HepG2 (cell line): ENCODE measurements around the gene RGP1. TPM values are rescaled to one million over a fixed set of nuclear protein-coding genes. Genes with fewer than 3 reads are reported as not detected.

Experiments used
- CEBPG ChIP-seq: IDR thresholded peaks from 2 replicates; pipeline ENCODE4 v1.6.1; 2016
- E2F2 ChIP-seq: sonication (generic); formaldehyde crosslinking; IDR thresholded peaks from 2 replicates; pipeline ENCODE4 v1.4.0; 2020; ENCODE audit warnings: missing genetic modification reagents, borderline replicate concordance
- IRF9 ChIP-seq: sonication (generic); formaldehyde crosslinking; IDR thresholded peaks from 2 replicates; pipeline ENCODE4 v1.8.0; 2022; ENCODE audit warnings: missing genetic modification reagents, mild to moderate bottlenecking, borderline replicate concordance
- ISL2 ChIP-seq: sonication (generic); formaldehyde crosslinking; IDR thresholded peaks from 2 replicates; pipeline ENCODE4 v1.5.0; 2020; ENCODE audit warnings: missing genetic modification reagents
- KAT8 ChIP-seq: IDR thresholded peaks from 2 replicates; pipeline ENCODE4 v1.6.1; 2016; ENCODE audit warnings: missing genetic modification reagents, missing compliant biosample characterization
- KLF6 ChIP-seq: IDR thresholded peaks from 2 replicates; pipeline ENCODE4 v1.8.0; 2016; ENCODE audit warnings: missing biosample characterization, missing genetic modification reagents
- MXI1 ChIP-seq: IDR thresholded peaks from 3 replicates; pipeline ENCODE4 v1.6.1; 2012; ENCODE audit warnings: low read depth, low read length, inconsistent platforms, borderline replicate concordance
- NR3C1 ChIP-seq: sonication (generic); formaldehyde crosslinking; IDR thresholded peaks from 2 replicates; pipeline ENCODE4 v1.4.0; 2020; ENCODE audit warnings: missing genetic modification reagents
- SAP130 ChIP-seq: IDR thresholded peaks from 2 replicates; pipeline ENCODE4 v1.6.1; 2016; ENCODE audit warnings: low read depth
- TARDBP ChIP-seq: sonication (generic); formaldehyde crosslinking; IDR thresholded peaks from 2 replicates; pipeline ENCODE4 v1.8.0; 2022; ENCODE audit warnings: mild to moderate bottlenecking, missing genetic modification reagents
- THAP7 ChIP-seq: sonication (generic); formaldehyde crosslinking; IDR thresholded peaks from 2 replicates; pipeline ENCODE4 v1.8.1; 2023; ENCODE audit warnings: mild to moderate bottlenecking, missing genetic modification reagents
- ZNF18 ChIP-seq: sonication (generic); formaldehyde crosslinking; IDR thresholded peaks from 2 replicates; pipeline ENCODE4 v1.8.0; 2022; ENCODE audit warnings: mild to moderate bottlenecking, missing genetic modification reagents; ENCODE audit not compliant: insufficient replicate concordance
- ZNF205 ChIP-seq: IDR thresholded peaks from 2 replicates; pipeline ENCODE4 v1.6.1; 2018; ENCODE audit warnings: missing biosample characterization, missing genetic modification reagents
- ZNF34 ChIP-seq: sonication (generic); formaldehyde crosslinking; IDR thresholded peaks from 2 replicates; pipeline ENCODE4 v1.4.0; 2020; ENCODE audit warnings: mild to moderate bottlenecking, missing genetic modification reagents, borderline replicate concordance
- ZNF451 ChIP-seq: sonication (generic); formaldehyde crosslinking; IDR thresholded peaks from 2 replicates; pipeline ENCODE4 v1.5.0; 2020; ENCODE audit warnings: mild to moderate bottlenecking, missing genetic modification reagents
- ZNF646 ChIP-seq: sonication (generic); formaldehyde crosslinking; IDR thresholded peaks from 2 replicates; pipeline ENCODE4 v1.9.0; 2021; ENCODE audit warnings: mild to moderate bottlenecking, missing genetic modification reagents
- polyA plus RNA-seq, 8 experiments: library from polyadenylated mRNA; depleted of rRNA in 3 of 8; stranded (reverse) in 7 of 8; unstranded in 1 of 8; fragments of >200 nt; fragmentation: Illumina TruSeq in 4 of 8; extraction: Trizol in 4 of 8; gene quantifications; 2 replicates each; pipeline versions ENCODE4 v1.2.1 to v1.2.3, GENCODE V29; 2011 to 2016; ENCODE audit warnings: low read depth in 4 of 8, missing spikeins in 1 of 8, mixed read lengths in 1 of 8; ENCODE audit not compliant: insufficient read depth in 1 of 8
- total RNA-seq, 5 experiments: library from RNA; depleted of rRNA; stranded (reverse); fragments of >200 nt; fragmentation: Illumina TruSeq; extraction: Trizol; gene quantifications; 2 replicates each; pipeline ENCODE4 v1.2.3, GENCODE V29; 2016; ENCODE audit warnings: low read depth in 1 of 5

RGP1 gene
- total and polyA plus RNA-seq, 2 of the 13 experiments (the other 11 are each of a cell fraction or from before 2014, with no cell fraction given) = 12.7 to 21.0 TPM

- TF ChIP-seq ZNF451 (CRISPR knock-in tag) = peak; percentile 77; the same call in 1 of the 2 replicates
- TF ChIP-seq ZNF34 = no peak
- peak; percentile 48; the same call in 1 of the 2 replicates for TF ChIP-seq THAP7
- peak; percentile 94 for TF ChIP-seq KAT8 (CRISPR knock-in tag)
- TF ChIP-seq E2F2 (CRISPR knock-in tag) = peak; percentile 51; the same call in 1 of the 2 replicates
- peak; percentile 50; the same call in 1 of the 2 replicates for TF ChIP-seq IRF9 (CRISPR knock-in tag)
- peak; percentile 67; the same call in 1 of the 3 replicates for TF ChIP-seq MXI1
- TF ChIP-seq KLF6 (CRISPR knock-in tag) = peak; percentile 91; the same call in 1 of the 2 replicates
- TF ChIP-seq ZNF18 (CRISPR knock-in tag) = peak; percentile 73
- TF ChIP-seq ZNF205 (CRISPR knock-in tag) = peak; percentile 45; the same call in 1 of the 2 replicates
- no peak for TF ChIP-seq ZNF646 (CRISPR knock-in tag)
- TF ChIP-seq NR3C1 (CRISPR knock-in tag) = no peak
- TF ChIP-seq ISL2 (CRISPR knock-in tag) = peak; percentile 81
- peak; percentile 96 for TF ChIP-seq TARDBP (CRISPR knock-in tag)
- peak; percentile 57; the same call in 1 of the 2 replicates for TF ChIP-seq CEBPG
- peak; percentile 96 for TF ChIP-seq SAP130 (CRISPR knock-in tag)
Observed at GRCh38 chr9:35732185-35732799, 16.8 kb upstream of the RGP1 start, which contains the start of the genes CREB3 and TLN1 (continued).
